Left ventricle myocardium inferior (tissue), 1 donor: ENCODE results near the gene PRSS22. TPM values are rescaled to one million over a fixed set of nuclear protein-coding genes. Genes with fewer than 3 reads are reported as not detected.

Experiments used
- DNase-seq: peaks from one replicate; pipeline ENCODE4 v3.0.0-alpha.2; 2020
- H3K27ac ChIP-seq: fragments of 200-600 bp; replicated peaks from 2 replicates; pipeline ENCODE4 v1.8.0; 2021
- H3K27me3 ChIP-seq: fragments of 200-600 bp; 2 replicates; pipeline ENCODE4 v1.8.0; 2021; ENCODE audit warnings: low read depth
- H3K36me3 ChIP-seq: fragments of 200-600 bp; 2 replicates; pipeline ENCODE4 v1.8.0; 2021
- H3K4me1 ChIP-seq: fragments of 200-600 bp; 2 replicates; pipeline ENCODE4 v1.8.0; 2021
- H3K4me3 ChIP-seq: fragments of 200-600 bp; 2 replicates; pipeline ENCODE4 v1.8.0; 2021; ENCODE audit warnings: mild to moderate bottlenecking, moderate library complexity
- H3K9me3 ChIP-seq: fragments of 200-600 bp; replicated peaks from 2 replicates; pipeline ENCODE4 v1.8.0; 2021
- intact Hi-C: fragments of 100-400 bp; cut with micrococcal nuclease; formaldehyde crosslinking; loops from one replicate; pipeline ENCODE4 v1.11.0; 2022
- total RNA-seq: library from RNA; stranded (reverse); fragmentation: NEBNext Ultra II Directional; extraction: Animal tissue kit (Norgen Biotek cat#: 25700); gene quantifications from one replicate; pipeline ENCODE4 v1.2.1, GENCODE V29; 2021
- TF ChIP-seq, protein P1 (sequence below): fragments of 200-600 bp; IDR thresholded peaks from 2 replicates; pipeline ENCODE4 v1.8.0; 2021; ENCODE audit warnings: antibody characterized with exemption, mild to moderate bottlenecking, borderline replicate concordance
- donor health status: DM: no; HTN: yes; CAD: no; lungs with severe emphysema.

PRSS22 gene
- total RNA-seq, 1 donor from 2014 or later: not detected

DNA sequence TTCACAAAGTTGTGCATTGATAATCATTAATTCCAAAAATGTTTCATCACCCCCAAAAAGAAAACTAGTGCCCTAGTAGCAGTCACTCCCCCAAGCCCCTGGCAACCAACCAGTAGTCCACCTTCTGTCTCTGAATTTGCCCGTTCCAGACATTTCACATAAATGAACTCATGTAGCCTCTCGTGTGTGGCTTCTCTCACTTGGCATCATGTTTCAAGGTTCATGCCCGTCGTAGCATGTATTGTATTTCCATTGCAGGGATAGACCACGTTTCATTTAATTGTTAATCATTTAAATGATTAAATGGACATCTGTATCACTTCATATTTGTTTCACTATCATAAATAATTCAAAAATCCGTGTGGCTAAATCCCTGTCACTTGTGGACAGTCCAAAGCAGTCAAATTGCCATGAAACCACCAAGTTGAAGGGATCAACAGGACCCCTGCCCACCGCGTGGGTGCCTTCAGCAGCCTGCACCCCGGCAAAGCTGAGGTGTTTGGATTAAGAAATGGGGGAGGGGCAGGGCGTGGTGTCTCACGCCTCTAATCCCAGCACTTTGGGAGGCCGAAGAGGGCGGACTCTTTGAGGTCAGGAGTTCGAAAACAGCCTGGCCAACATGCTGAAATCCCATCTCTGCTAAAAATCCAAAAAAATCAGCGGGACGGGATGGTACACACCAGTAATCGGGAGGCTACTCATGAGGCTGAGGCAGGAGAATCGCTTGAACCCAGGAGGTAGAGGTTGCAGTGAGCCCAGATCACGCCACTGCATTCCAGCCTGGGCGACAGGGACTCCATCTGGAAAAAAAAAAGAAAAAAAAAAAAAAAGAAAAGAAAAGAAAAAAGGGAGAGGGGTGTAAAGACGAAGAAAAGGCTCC lies 16.3 kb upstream of the PRSS22 start:
- no peak overlapping the region for H3K4me3 ChIP-seq
- intact Hi-C loops: no loop called here
- no peaks in the 10 kb centered on the region for H3K27me3 ChIP-seq
- no peak for DNase-seq
- peaks cover 7% of the 10 kb centered on the region for H3K4me1 ChIP-seq
- TF ChIP-seq, protein P1, sequence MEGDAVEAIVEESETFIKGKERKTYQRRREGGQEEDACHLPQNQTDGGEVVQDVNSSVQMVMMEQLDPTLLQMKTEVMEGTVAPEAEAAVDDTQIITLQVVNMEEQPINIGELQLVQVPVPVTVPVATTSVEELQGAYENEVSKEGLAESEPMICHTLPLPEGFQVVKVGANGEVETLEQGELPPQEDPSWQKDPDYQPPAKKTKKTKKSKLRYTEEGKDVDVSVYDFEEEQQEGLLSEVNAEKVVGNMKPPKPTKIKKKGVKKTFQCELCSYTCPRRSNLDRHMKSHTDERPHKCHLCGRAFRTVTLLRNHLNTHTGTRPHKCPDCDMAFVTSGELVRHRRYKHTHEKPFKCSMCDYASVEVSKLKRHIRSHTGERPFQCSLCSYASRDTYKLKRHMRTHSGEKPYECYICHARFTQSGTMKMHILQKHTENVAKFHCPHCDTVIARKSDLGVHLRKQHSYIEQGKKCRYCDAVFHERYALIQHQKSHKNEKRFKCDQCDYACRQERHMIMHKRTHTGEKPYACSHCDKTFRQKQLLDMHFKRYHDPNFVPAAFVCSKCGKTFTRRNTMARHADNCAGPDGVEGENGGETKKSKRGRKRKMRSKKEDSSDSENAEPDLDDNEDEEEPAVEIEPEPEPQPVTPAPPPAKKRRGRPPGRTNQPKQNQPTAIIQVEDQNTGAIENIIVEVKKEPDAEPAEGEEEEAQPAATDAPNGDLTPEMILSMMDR: no peak
- H3K36me3 ChIP-seq: no peaks in the 10 kb centered on the region
- peak overlapping the region; percentile 56 for H3K27ac ChIP-seq
- H3K9me3 ChIP-seq: no peaks in the 10 kb centered on the region

DNA sequence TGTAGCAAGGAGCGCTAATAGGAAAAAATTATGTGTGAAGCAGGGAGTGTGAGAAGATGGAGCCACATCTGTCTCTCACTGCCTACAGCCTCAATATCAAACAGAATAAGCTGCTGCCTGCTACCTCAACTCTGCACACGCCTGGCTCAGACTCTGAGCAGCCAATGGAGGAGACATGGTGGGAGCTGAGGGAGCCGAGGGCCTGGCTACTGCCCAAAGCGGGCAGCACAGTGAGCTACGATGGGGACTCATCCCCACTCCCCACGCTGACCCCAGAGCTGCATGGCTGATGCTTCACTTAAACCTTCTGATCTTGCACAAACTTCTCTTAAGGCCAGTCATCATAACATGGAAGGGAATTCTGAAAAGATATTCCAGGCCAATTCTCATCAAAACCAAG lies 14.0 kb upstream of the PRSS22 start:
- intact Hi-C loops: no loop called here

DNA sequence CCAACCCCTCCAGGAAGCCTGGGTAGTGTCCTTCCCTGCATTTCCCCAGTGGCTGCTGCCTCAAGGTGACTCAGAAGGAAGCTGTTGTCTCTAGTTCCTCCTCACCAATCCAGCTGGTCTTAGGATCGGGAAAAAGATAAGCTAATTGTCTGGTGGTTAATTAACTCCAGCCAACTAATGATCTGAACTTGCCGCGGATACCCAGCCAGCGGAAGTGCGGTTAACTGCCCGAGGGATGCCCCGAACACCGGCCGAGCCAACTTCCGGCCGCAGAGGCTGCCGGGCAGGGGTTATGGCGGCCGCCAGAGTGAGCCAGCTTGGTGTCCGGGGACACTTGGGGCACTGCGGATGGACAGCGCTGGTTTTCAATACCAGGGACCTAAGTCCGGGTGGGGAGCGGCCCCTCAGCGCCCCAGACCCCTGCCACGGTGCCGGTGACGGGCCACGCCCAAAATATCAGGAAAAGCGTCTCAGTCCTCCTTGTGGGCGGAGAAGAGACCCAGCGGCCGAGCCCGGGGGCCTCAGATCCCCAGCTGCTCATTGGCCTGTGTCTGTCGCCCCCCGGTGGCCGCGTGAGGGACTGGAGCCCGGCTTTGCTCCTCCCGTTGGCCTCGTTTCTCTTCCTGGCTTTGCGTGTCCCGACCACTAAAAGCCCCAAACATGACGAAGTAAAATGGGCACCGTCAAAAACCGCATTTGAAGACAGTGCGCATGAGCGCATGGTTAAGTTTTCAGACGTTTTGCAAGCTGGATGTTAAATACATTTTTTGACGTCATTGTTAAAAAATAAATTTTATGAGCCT lies 10.2 kb upstream of the PRSS22 start:
- peak overlapping the region; percentile 94 for H3K27ac ChIP-seq
- intact Hi-C loops: no loop called here
- H3K4me1 ChIP-seq: peaks cover 10% of the 10 kb centered on the region
- H3K27me3 ChIP-seq: peaks cover under 1% of the 10 kb centered on the region
- peak; percentile 95 for DNase-seq
- TF ChIP-seq, protein P1: peak; percentile 99
- H3K9me3 ChIP-seq: no peaks in the 10 kb centered on the region
- no peaks in the 10 kb centered on the region for H3K36me3 ChIP-seq
- peak overlapping the region; percentile 72 for H3K4me3 ChIP-seq

More for the DNA sequence above, 14.0 kb upstream of the PRSS22 start:
- no peak for DNase-seq
- H3K36me3 ChIP-seq: no peaks in the 10 kb centered on the region
- H3K4me3 ChIP-seq: no peak overlapping the region
- peaks cover 16% of the 10 kb centered on the region for H3K4me1 ChIP-seq
- TF ChIP-seq, protein P1: no peak
- H3K27ac ChIP-seq: no peak overlapping the region
- no peaks in the 10 kb centered on the region for H3K9me3 ChIP-seq
- no peaks in the 10 kb centered on the region for H3K27me3 ChIP-seq

DNA sequence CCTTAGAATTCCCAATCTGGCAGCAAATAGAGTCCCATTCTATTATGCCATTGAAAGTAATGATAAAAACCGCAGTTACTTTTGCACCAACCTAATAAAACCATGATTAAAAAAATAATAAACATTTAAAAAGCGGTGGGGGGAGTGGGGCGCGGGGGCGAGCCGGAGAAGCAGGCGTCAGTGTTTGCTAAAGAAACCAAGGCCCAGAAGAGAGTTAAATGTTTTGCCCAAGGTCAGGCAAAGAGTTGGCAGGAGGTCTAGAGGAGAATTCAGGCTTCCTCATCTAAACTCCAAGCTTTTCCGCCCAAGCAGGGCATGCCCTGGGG lies 9.7 kb upstream of the PRSS22 start:
- Histone ChIP-seq H3K36me3 (no peaks in the 10 kb centered on the region), H3K27me3 (peaks cover 6% of the 10 kb centered on the region), H3K9me3 (no peaks in the 10 kb centered on the region), H3K27ac (peak overlapping the region; percentile 94), H3K4me1 (peaks cover 10% of the 10 kb centered on the region), H3K4me3 (peak overlapping the region; percentile 72)
- intact Hi-C loops: no loop called here
- no peak for DNase-seq
- TF ChIP-seq, protein P1: no peak

DNA sequence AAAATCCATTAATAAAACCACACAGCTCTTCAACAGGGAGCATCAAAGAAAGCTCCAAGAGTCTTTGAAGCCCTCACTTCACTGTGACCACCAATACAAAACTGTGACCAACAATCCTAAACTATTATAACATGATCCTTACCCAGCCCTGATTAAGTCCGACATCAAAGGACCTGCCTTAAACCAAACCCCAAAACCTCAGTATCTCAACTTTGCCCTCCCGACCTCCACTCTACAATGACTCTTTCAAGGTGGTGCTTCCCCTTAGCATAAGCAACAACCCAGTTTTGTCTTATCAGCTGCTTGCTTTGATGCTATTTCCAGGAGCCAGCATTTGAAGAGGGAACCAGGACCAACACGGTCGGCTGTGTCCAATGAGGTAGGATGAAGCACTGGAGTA lies 8.5 kb upstream of the PRSS22 start:
- Histone ChIP-seq H3K9me3 (peaks cover 6% of the 10 kb centered on the region), H3K4me1 (peaks cover 10% of the 10 kb centered on the region), H3K4me3 (no peak overlapping the region), H3K27ac (no peak overlapping the region), H3K36me3 (no peaks in the 10 kb centered on the region), H3K27me3 (peaks cover 17% of the 10 kb centered on the region)
- intact Hi-C loops: no loop called here
- TF ChIP-seq, protein P1: no peak
- no peak for DNase-seq
